IPS DF 19.7 (cell line): Measurements from ENCODE around the gene MAB21L3.
A peak's percentile ranks its signal among the peaks of the same experiment; 100 is the strongest.

Source experiments
- DNase-seq: peaks from one replicate; pipeline ENCODE4 v3.0.0-alpha.2; 2013; ENCODE audit warnings: low read depth, low spot score

Gene MAB21L3

GRCh38 chr1:116110567-116111523 is at the start of gene MAB21L3:
Gene MAB21L3, plus strand, starts transcription at chr1:116111399. Its CDS starts 1,217 bp downstream, at chr1:116112616.
- no peak for DNase-seq

GRCh38 chr1:116062201-116062600 is 49.0 kb upstream of the MAB21L3 start:
- DNase-seq = no peak

GRCh38 chr1:116064616-116065015 is 46.6 kb upstream of the MAB21L3 start:
- DNase-seq = no peak

GRCh38 chr1:116066868-116067565 is 44.2 kb upstream of the MAB21L3 start:
- DNase-seq = no peak

- no peak for DNase-seq
These were observed 43.7 kb upstream of the MAB21L3 start for GRCh38 chr1:116067566-116067890.

GRCh38 chr1:116075575-116075974 is 35.6 kb upstream of the MAB21L3 start:
- DNase-seq = no peak

GRCh38 chr1:116075990-116076389 is 35.2 kb upstream of the MAB21L3 start:
- DNase-seq = no peak

GRCh38 chr1:116076831-116077230 is 34.4 kb upstream of the MAB21L3 start:
- DNase-seq = no peak

GRCh38 chr1:116078699-116079223 is 32.4 kb upstream of the MAB21L3 start:
- DNase-seq = peak; percentile 7

- no peak for DNase-seq
These were observed 23.6 kb upstream of the MAB21L3 start for GRCh38 chr1:116087628-116088027.

GRCh38 chr1:116089870-116090269 is 21.3 kb upstream of the MAB21L3 start:
- no peak for DNase-seq

GRCh38 chr1:116091083-116091482 is 20.1 kb upstream of the MAB21L3 start:
- no peak for DNase-seq

GRCh38 chr1:116092752-116093489 is 18.3 kb upstream of the MAB21L3 start:
- DNase-seq = no peak

- no peak for DNase-seq
These were observed 16.2 kb upstream of the MAB21L3 start for GRCh38 chr1:116095027-116095426.

- no peak for DNase-seq
These were observed 15.1 kb upstream of the MAB21L3 start for GRCh38 chr1:116096013-116096618.

GRCh38 chr1:116097626-116098025 is 13.6 kb upstream of the MAB21L3 start:
- DNase-seq = no peak

GRCh38 chr1:116099379-116099778 is 11.8 kb upstream of the MAB21L3 start:
- no peak for DNase-seq

- DNase-seq = no peak
These were observed 11.3 kb upstream of the MAB21L3 start for GRCh38 chr1:116099919-116100318.

- no peak for DNase-seq
These were observed 6.5 kb upstream of the MAB21L3 start for GRCh38 chr1:116104667-116105066.

- no peak for DNase-seq
These were observed 5.2 kb upstream of the MAB21L3 start for GRCh38 chr1:116105996-116106395.

GRCh38 chr1:116106646-116107045 is 4.6 kb upstream of the MAB21L3 start:
- DNase-seq = no peak
